H9 (cell line): ENCODE results near the gene APLP2. TPM values are rescaled to one million over a fixed set of nuclear protein-coding genes. Genes with fewer than 3 reads are reported as not detected.

ENCODE experiments used
- DNase-seq: peaks from one replicate; pipeline ENCODE4 v3.0.0-alpha.2; 2017
- H2AFZ ChIP-seq: one replicate; pipeline ENCODE4 v1.6.1; 2013; ENCODE audit warnings: mild to moderate bottlenecking, low read length, control low read depth, moderate library complexity
- H2AK5ac ChIP-seq: 2 replicates; pipeline ENCODE4 v1.6.1; 2013; ENCODE audit warnings: low read length, control low read depth, mixed read lengths; ENCODE audit not compliant: insufficient read length
- H2BK120ac ChIP-seq: one replicate; pipeline ENCODE4 v1.6.1; 2013; ENCODE audit warnings: low read depth, mild to moderate bottlenecking, low read length, control low read depth, inconsistent platforms; ENCODE audit not compliant: poor library complexity, severe bottlenecking
- H2BK12ac ChIP-seq: 2 replicates; pipeline ENCODE4 v1.6.1; 2013; ENCODE audit warnings: low read length, control low read depth, mixed read lengths, low read depth; ENCODE audit not compliant: insufficient read length
- H2BK15ac ChIP-seq: 2 replicates; pipeline ENCODE4 v1.6.1; 2013; ENCODE audit warnings: low read depth, low read length, control low read depth
- H2BK20ac ChIP-seq: one replicate; pipeline ENCODE4 v1.6.1; 2013; ENCODE audit warnings: low read depth, mild to moderate bottlenecking, low read length, control low read depth, inconsistent platforms; ENCODE audit not compliant: poor library complexity, severe bottlenecking
- H2BK5ac ChIP-seq: 2 replicates; pipeline ENCODE4 v1.6.1; 2013; ENCODE audit warnings: low read length, control low read depth, mixed read lengths; ENCODE audit not compliant: insufficient read length
- H3K14ac ChIP-seq: 2 replicates; pipeline ENCODE4 v1.6.1; 2013; ENCODE audit warnings: low read length, control low read depth; ENCODE audit not compliant: insufficient read depth
- H3K18ac ChIP-seq: 2 replicates; pipeline ENCODE4 v1.6.1; 2013; ENCODE audit warnings: low read depth, mild to moderate bottlenecking, mixed read lengths, low read length, control low read depth; ENCODE audit not compliant: insufficient read length
- H3K23ac ChIP-seq: 2 replicates; pipeline ENCODE4 v1.6.1; 2013; ENCODE audit warnings: low read length, control low read depth, mixed read lengths, low read depth; ENCODE audit not compliant: insufficient read length
- H3K23me2 ChIP-seq: 2 replicates; pipeline ENCODE4 v1.6.1; 2013; ENCODE audit warnings: low read depth, mild to moderate bottlenecking, mixed read lengths, low read length, control low read depth; ENCODE audit not compliant: insufficient read length, poor library complexity, severe bottlenecking
- H3K27ac ChIP-seq: 2 replicates; pipeline ENCODE4 v1.5.1; 2013; ENCODE audit warnings: low read length, control low read depth, mixed read lengths, low read depth; ENCODE audit not compliant: insufficient read length
- H3K27me3 ChIP-seq: 2 replicates; pipeline ENCODE4 v1.6.1; 2013; ENCODE audit warnings: low read length, control low read depth, inconsistent platforms; ENCODE audit not compliant: insufficient read depth
- H3K4ac ChIP-seq: 2 replicates; pipeline ENCODE4 v1.6.1; 2013; ENCODE audit warnings: low read depth, mild to moderate bottlenecking, control low read depth, inconsistent platforms, low read length, moderate library complexity
- H3K4me1 ChIP-seq: 2 replicates; pipeline ENCODE4 v1.6.1; 2013; ENCODE audit warnings: low read length, control low read depth, inconsistent platforms; ENCODE audit not compliant: insufficient read depth
- H3K4me2 ChIP-seq: 2 replicates; pipeline ENCODE4 v1.6.1; 2013; ENCODE audit warnings: low read length, control low read depth, mixed read lengths; ENCODE audit not compliant: insufficient read length, insufficient read depth
- H3K56ac ChIP-seq: 2 replicates; pipeline ENCODE4 v1.6.1; 2013; ENCODE audit warnings: low read depth, mild to moderate bottlenecking, mixed read lengths, low read length, control low read depth; ENCODE audit not compliant: insufficient read length
- H3K79me1 ChIP-seq: 2 replicates; pipeline ENCODE4 v1.6.1; 2013; ENCODE audit warnings: low read depth, mild to moderate bottlenecking, moderate library complexity, low read length, control low read depth, inconsistent platforms; ENCODE audit not compliant: insufficient read depth, poor library complexity, severe bottlenecking
- H3K79me2 ChIP-seq: 2 replicates; pipeline ENCODE4 v1.6.1; 2013; ENCODE audit warnings: low read length, control low read depth, inconsistent platforms; ENCODE audit not compliant: insufficient read depth
- H3K9ac ChIP-seq: 2 replicates; pipeline ENCODE4 v1.6.1; 2013; ENCODE audit warnings: low read length, control low read depth, mixed read lengths; ENCODE audit not compliant: insufficient read length; ENCODE audit errors: extremely low read depth
- H3K9me3 ChIP-seq: one replicate; pipeline ENCODE4 v1.6.1; 2013; ENCODE audit warnings: low read depth, low read length, inconsistent platforms; ENCODE audit not compliant: control insufficient read depth
- H3T11ph ChIP-seq: one replicate; pipeline ENCODE4 v1.6.1; 2013; ENCODE audit warnings: mild to moderate bottlenecking, low read length, control low read depth, inconsistent platforms
- H4K20me1 ChIP-seq: one replicate; pipeline ENCODE4 v1.6.1; 2013; ENCODE audit not compliant: control insufficient read depth, insufficient read length, insufficient read depth
- H4K5ac ChIP-seq: 2 replicates; pipeline ENCODE4 v1.6.1; 2013; ENCODE audit warnings: low read depth, mild to moderate bottlenecking, mixed read lengths, low read length, control low read depth; ENCODE audit not compliant: insufficient read length
- H4K8ac ChIP-seq: replicated peaks from 2 replicates; pipeline ENCODE4 v1.6.1; 2013; ENCODE audit warnings: low read length, control low read depth, mixed read lengths, low read depth; ENCODE audit not compliant: insufficient read length
- H4K91ac ChIP-seq: 2 replicates; pipeline ENCODE4 v1.6.1; 2013; ENCODE audit warnings: low read depth, mild to moderate bottlenecking, moderate library complexity, mixed read lengths, low read length, control low read depth; ENCODE audit not compliant: insufficient read length
- H3K27ac Mint-ChIP-seq, 3 experiments: 2 replicates in 2 of 3; 3 replicates in 1 of 3; pipeline ENCODE4 v1.8.0; 2020 to 2021; ENCODE audit warnings: mixed read lengths in 3 of 3, mild to moderate bottlenecking in 1 of 3, moderate library complexity in 1 of 3
- H3K27me3 Mint-ChIP-seq: 2 replicates; pipeline ENCODE4 v1.8.0; 2021; ENCODE audit warnings: low read depth, mild to moderate bottlenecking, moderate library complexity, mixed read lengths
- H3K36me3 Mint-ChIP-seq, 3 experiments: 2 replicates in 2 of 3; 3 replicates in 1 of 3; pipeline ENCODE4 v1.8.0; 2020 to 2021; ENCODE audit warnings: low read depth in 3 of 3, mixed read lengths in 3 of 3; ENCODE audit not compliant: insufficient read depth in 1 of 3
- H3K4me1 Mint-ChIP-seq, 2 experiments: 2 replicates each; pipeline ENCODE4 v1.8.0; 2020; ENCODE audit warnings: mixed read lengths in 2 of 2
- H3K4me3 Mint-ChIP-seq, 2 experiments: 2 replicates in 1 of 2; 3 replicates in 1 of 2; pipeline ENCODE4 v1.8.0; 2020 to 2021; ENCODE audit warnings: mild to moderate bottlenecking in 2 of 2, mixed read lengths in 2 of 2, moderate library complexity in 1 of 2
- H3K9me3 Mint-ChIP-seq, 2 experiments: 2 replicates in 1 of 2; 3 replicates in 1 of 2; pipeline ENCODE4 v1.8.0; 2020; ENCODE audit warnings: mild to moderate bottlenecking in 2 of 2, mixed read lengths in 2 of 2, moderate library complexity in 1 of 2
- CTCF ChIP-seq: fragments of 200-600 bp; sonication (generic); conservative IDR thresholded peaks from 3 replicates; pipeline ENCODE4 v1.8.0; 2021; ENCODE audit warnings: antibody characterized with exemption, mild to moderate bottlenecking
- WGBS: extraction: QIAGEN DNeasy Blood & Tissue Kit; methylation state at CpG from one replicate; pipeline ENCODE4 v1.1.7; 2013; ENCODE audit warnings: missing lambda C conversion rate, low lambda C conversion rate, mixed read lengths; ENCODE audit not compliant: insufficient read length; ENCODE audit errors: extremely low coverage; 5-methylcytosine and 5-hydroxymethylcytosine counted together
- total RNA-seq: library from RNA; stranded (reverse); gene quantifications from 2 replicates; pipeline ENCODE4 v1.2.1, GENCODE V29; 2021

Gene APLP2
- total RNA-seq, 1 experiment from 2014 or later: 328 TPM

- Histone ChIP-seq H3K27ac (no peak overlapping the region), H2BK15ac (no peak overlapping the region), H4K91ac (no peak overlapping the region), H4K20me1 (no peaks in the 10 kb centered on the region), H3K79me1 (peaks cover 4% of the 10 kb centered on the region), H3K14ac (no peak overlapping the region), H2BK5ac (no peak overlapping the region), H2BK20ac (no peak overlapping the region), H3T11ph (no peak overlapping the region), H3K56ac (no peak overlapping the region), H3K18ac (no peak overlapping the region), H3K27me3 (no peaks in the 10 kb centered on the region), H3K4me2 (no peak overlapping the region), H3K9me3 (no peaks in the 10 kb centered on the region), H3K4me1 (peaks cover 4% of the 10 kb centered on the region), H3K23me2 (no peaks in the 10 kb centered on the region), H4K8ac (no peak overlapping the region), H4K5ac (no peak overlapping the region), H2BK12ac (no peak overlapping the region), H3K4ac (no peak overlapping the region), H3K79me2 (peaks cover 5% of the 10 kb centered on the region; the same call in 1 of the 2 replicates), H3K23ac (no peak overlapping the region), H3K9ac (no peak overlapping the region), H2BK120ac (no peak overlapping the region), H2AK5ac (no peak overlapping the region), H2AFZ (no peak overlapping the region)
- Mint-ChIP-seq H3K4me3 (no peak overlapping the region), H3K27ac (peak overlapping the region in 2 of 3 experiments; percentile 52 to 85; a peak in 3 of 7 replicates), H3K27me3 (no peaks in the 10 kb centered on the region), H3K4me1 (peaks cover 27 to 29% of the 10 kb centered on the region in 2 experiments), H3K36me3 (peaks cover 44 to 67% (median 47%) of the 10 kb centered on the region in 3 experiments), H3K9me3 (peaks cover 4 to 7% of the 10 kb centered on the region in 2 experiments; a peak in 3 of 5 replicates)
- no peak for TF ChIP-seq CTCF
- no CpG with 5 or more reads among the region's 7 CpGs for WGBS
- no peak for DNase-seq
These were observed 40.8 kb downstream of the APLP2 start for GRCh38 chr11:130110339-130111108.
